Upper lobe of left lung (tissue), 4 donors: ENCODE measurements around the gene DDRGK1.

Experiments
- CTCF ChIP-seq, 6 experiments: fragments of 450-650 bp in 4 of 6; fragments of 200-600 bp in 2 of 6; sonication (generic) in 2 of 6; IDR thresholded peaks; one replicate each; pipeline ENCODE4 v1.5.1; 2016 to 2019; ENCODE audit warnings: antibody characterized with exemption in 6 of 6
- POLR2A ChIP-seq, 4 donors: fragments of 450-650 bp; IDR thresholded peaks; one replicate each; pipeline ENCODE4 v1.5.1; 2016 to 2017; ENCODE audit warnings: antibody characterized with exemption in 4 of 4, mild to moderate bottlenecking in 2 of 4

- TF ChIP-seq CTCF (IDR thresholded peaks at IDR 0.05) (no peak), POLR2A (IDR thresholded peaks at IDR 0.05) (no peak)
These were observed 19.1 kb upstream of the DDRGK1 start for GRCh38 chr20:3223651-3223993.
